HEK293 (cell line): ENCODE results near the gene PCDHB8.
"Not testable (repeated sequence)": the region's sequence is repeated elsewhere in the genome, so short reads cannot be mapped to it uniquely, and the experiment has no call there.

Experiments used
- CTCF ChIA-PET: fragments of 350-600 bp; formaldehyde crosslinking; extraction: SDS; loops from one replicate; lab custom pipeline; 2021; ENCODE audit warnings: antibody characterized with exemption; lab: Yijun Ruan, JAX
- POLR2A ChIA-PET: fragments of 300-600 bp; formaldehyde crosslinking; extraction: SDS; loops from one replicate; lab custom pipeline; 2020; ENCODE audit warnings: antibody characterized with exemption, inconsistent platforms; lab: Yijun Ruan, JAX
- H3K27ac ChIP-seq: fragments of 200-500 bp; sonication (Bioruptor generic); 2 replicates; pipeline ENCODE4 v1.5.1; 2014; ENCODE audit warnings: low read depth, low read length, control low read depth, inconsistent platforms; ENCODE audit errors: extremely low read depth
- H3K36me3 ChIP-seq, 2 experiments: fragments of 200-500 bp in 1 of 2; sonication (Bioruptor generic) in 1 of 2; 1 replicate in 1 of 2; 2 replicates in 1 of 2; pipeline ENCODE4 v1.5.1; 2014 to 2017; ENCODE audit warnings: inconsistent platforms in 2 of 2, low read length in 2 of 2; ENCODE audit not compliant: control insufficient read depth in 2 of 2, insufficient read depth in 1 of 2
- H3K4me1 ChIP-seq: fragments of 200-500 bp; sonication (Bioruptor generic); 2 replicates; pipeline ENCODE4 v1.5.1; 2014; ENCODE audit warnings: mild to moderate bottlenecking, low read length, inconsistent platforms; ENCODE audit not compliant: control insufficient read depth, insufficient read depth
- H3K4me3 ChIP-seq: 2 replicates; pipeline ENCODE4 v1.5.1; 2011; ENCODE audit warnings: low read depth, mild to moderate bottlenecking, control low read depth, low read length, moderate library complexity
- H3K9me3 ChIP-seq: fragments of 200-500 bp; sonication (Bioruptor generic); 2 replicates; pipeline ENCODE4 v1.5.1; 2014; ENCODE audit warnings: low read depth, low read length, inconsistent platforms; ENCODE audit not compliant: control insufficient read depth, insufficient read depth
- GLI2 ChIP-seq: fragments of 450-650 bp; formaldehyde crosslinking; IDR thresholded peaks from 2 replicates; pipeline ENCODE4; 2017; ENCODE audit warnings: missing biosample characterization, missing genetic modification characterization, low read depth, borderline replicate concordance
- HOXA7 ChIP-seq: sonication (generic); formaldehyde crosslinking; IDR thresholded peaks from 2 replicates; pipeline ENCODE4 v1.8.1; 2022; ENCODE audit warnings: missing genetic modification reagents, borderline replicate concordance
- KLF1 ChIP-seq: fragments of 450-650 bp; formaldehyde crosslinking; IDR thresholded peaks from 2 replicates; pipeline ENCODE4 v1.5.1; 2016; ENCODE audit warnings: missing biosample characterization, missing genetic modification characterization
- KLF17 ChIP-seq: fragments of 450-650 bp; formaldehyde crosslinking; IDR thresholded peaks from 2 replicates; pipeline ENCODE4 v1.5.1; 2016; ENCODE audit warnings: missing biosample characterization, missing genetic modification characterization
- KLF7 ChIP-seq: fragments of 450-650 bp; formaldehyde crosslinking; IDR thresholded peaks from 2 replicates; pipeline ENCODE4 v1.5.1; 2016; ENCODE audit warnings: missing biosample characterization, missing genetic modification characterization, borderline replicate concordance
- MYNN ChIP-seq: fragments of 450-650 bp; formaldehyde crosslinking; IDR thresholded peaks from 2 replicates; pipeline ENCODE4 v1.5.1; 2016; ENCODE audit warnings: missing biosample characterization, missing genetic modification characterization, borderline replicate concordance
- SP3 ChIP-seq: fragments of 450-650 bp; formaldehyde crosslinking; IDR thresholded peaks from 2 replicates; pipeline ENCODE4 v1.5.1; 2016; ENCODE audit warnings: missing biosample characterization, missing genetic modification characterization
- YY1 ChIP-seq: fragments of 450-650 bp; formaldehyde crosslinking; IDR thresholded peaks from 2 replicates; pipeline ENCODE4 v1.5.1; 2018; ENCODE audit warnings: missing biosample characterization, missing genetic modification characterization
- ZBTB21 ChIP-seq: fragments of 450-650 bp; formaldehyde crosslinking; IDR thresholded peaks from 2 replicates; pipeline ENCODE4 v1.5.1; 2017; ENCODE audit warnings: missing biosample characterization, missing genetic modification characterization
- ZEB2 ChIP-seq: fragments of 450-650 bp; formaldehyde crosslinking; IDR thresholded peaks from 2 replicates; pipeline ENCODE4 v1.5.1; 2016; ENCODE audit warnings: missing biosample characterization, missing genetic modification characterization
- ZNF121 ChIP-seq: fragments of 450-650 bp; formaldehyde crosslinking; IDR thresholded peaks from 2 replicates; pipeline ENCODE4 v1.5.1; 2016; ENCODE audit warnings: missing biosample characterization, missing genetic modification characterization
- ZNF133 ChIP-seq: fragments of 450-650 bp; formaldehyde crosslinking; IDR thresholded peaks from 2 replicates; pipeline ENCODE4 v1.5.1; 2016; ENCODE audit warnings: missing biosample characterization, missing genetic modification characterization
- ZNF140 ChIP-seq: fragments of 450-650 bp; formaldehyde crosslinking; IDR thresholded peaks from 2 replicates; pipeline ENCODE4 v1.5.1; 2016; ENCODE audit warnings: missing biosample characterization, missing genetic modification characterization
- ZNF155 ChIP-seq: fragments of 450-650 bp; formaldehyde crosslinking; IDR thresholded peaks from 2 replicates; pipeline ENCODE4 v1.5.1; 2016; ENCODE audit warnings: missing biosample characterization, missing genetic modification characterization
- ZNF157 ChIP-seq: fragments of 450-650 bp; formaldehyde crosslinking; IDR thresholded peaks from 2 replicates; pipeline ENCODE4 v1.5.1; 2016; ENCODE audit warnings: missing biosample characterization, missing genetic modification characterization
- ZNF18 ChIP-seq: fragments of 450-650 bp; formaldehyde crosslinking; IDR thresholded peaks from 2 replicates; pipeline ENCODE4 v1.5.1; 2016; ENCODE audit warnings: missing biosample characterization, missing genetic modification characterization
- ZNF2 ChIP-seq: fragments of 450-650 bp; formaldehyde crosslinking; IDR thresholded peaks from 2 replicates; pipeline ENCODE4 v1.5.1; 2016; ENCODE audit warnings: missing biosample characterization, missing genetic modification characterization
- ZNF214 ChIP-seq: fragments of 450-650 bp; formaldehyde crosslinking; IDR thresholded peaks from 2 replicates; pipeline ENCODE4 v1.5.1; 2017; ENCODE audit warnings: missing biosample characterization, mild to moderate bottlenecking, missing genetic modification characterization, borderline replicate concordance
- ZNF433 ChIP-seq: fragments of 450-650 bp; formaldehyde crosslinking; IDR thresholded peaks from 2 replicates; pipeline ENCODE4 v1.5.1; 2016; ENCODE audit warnings: missing biosample characterization, missing genetic modification characterization, low read depth
- ZNF544 ChIP-seq: fragments of 450-650 bp; formaldehyde crosslinking; IDR thresholded peaks from 2 replicates; pipeline ENCODE4 v1.5.0; 2017; ENCODE audit warnings: missing biosample characterization, missing genetic modification characterization
- ZNF600 ChIP-seq: fragments of 450-650 bp; formaldehyde crosslinking; IDR thresholded peaks from 2 replicates; pipeline ENCODE4 v1.5.1; 2016; ENCODE audit warnings: missing biosample characterization, missing genetic modification characterization
- ZNF645 ChIP-seq: fragments of 450-650 bp; formaldehyde crosslinking; IDR thresholded peaks from 2 replicates; pipeline ENCODE4; 2016; ENCODE audit warnings: missing biosample characterization, missing genetic modification characterization
- ZNF701 ChIP-seq: fragments of 450-650 bp; formaldehyde crosslinking; IDR thresholded peaks from 2 replicates; pipeline ENCODE4 v1.5.1; 2016; ENCODE audit warnings: missing biosample characterization, missing genetic modification characterization
- ZNF707 ChIP-seq: fragments of 450-650 bp; formaldehyde crosslinking; IDR thresholded peaks from 2 replicates; pipeline ENCODE4 v1.5.1; 2016; ENCODE audit warnings: missing biosample characterization, missing genetic modification characterization
- ZNF776 ChIP-seq: fragments of 450-650 bp; formaldehyde crosslinking; IDR thresholded peaks from 2 replicates; pipeline ENCODE4 v1.5.0; 2017; ENCODE audit warnings: missing biosample characterization, missing genetic modification characterization, borderline replicate concordance
- ZNF837 ChIP-seq: fragments of 450-650 bp; formaldehyde crosslinking; IDR thresholded peaks from 2 replicates; pipeline ENCODE4 v1.5.1; 2016; ENCODE audit warnings: missing biosample characterization, missing genetic modification characterization
- ZXDB ChIP-seq: fragments of 450-650 bp; formaldehyde crosslinking; IDR thresholded peaks from 2 replicates; pipeline ENCODE4 v1.5.1; 2016; ENCODE audit warnings: missing biosample characterization, missing genetic modification characterization

The PCDHB8 gene

GRCh38 chr5:141150993-141151325 is 26.6 kb upstream of the PCDHB8 start:
- H3K36me3 ChIP-seq: no peaks in the 10 kb centered on the region
- POLR2A ChIA-PET: no interaction called here
- no peak overlapping the region for H3K27ac ChIP-seq
- CTCF ChIA-PET: interaction anchor here (1.4 to 1.6 kb wide), 2 partner anchors 21 to 57 kb away, joined by 5 to 8 read pairs; partner anchors contain the start of genes PCDHB2 and PCDHB7
- no peaks in the 10 kb centered on the region for H3K4me1 ChIP-seq
- no peaks in the 10 kb centered on the region for H3K9me3 ChIP-seq
- TF ChIP-seq ZNF600 (tag by site-specific recombination) (no peak), ZNF18 (tag by site-specific recombination) (no peak), ZNF707 (tag by site-specific recombination) (no peak), ZNF157 (tag by site-specific recombination) (no peak), HOXA7 (no peak), MYNN (tag by site-specific recombination) (no peak), ZBTB21 (tag by site-specific recombination) (no peak), KLF17 (no peak), ZNF133 (tag by site-specific recombination) (no peak), ZNF155 (tag by site-specific recombination) (no peak)
- no peak overlapping the region for H3K4me3 ChIP-seq

GRCh38 chr5:141151632-141152031 is 26.0 kb upstream of the PCDHB8 start:
- H3K36me3 ChIP-seq, POLR2A ChIA-PET, H3K27ac ChIP-seq, H3K9me3 ChIP-seq, CTCF ChIA-PET, H3K4me1 ChIP-seq, H3K4me3 ChIP-seq: not testable (repeated sequence)

GRCh38 chr5:141152096-141152495 is 25.5 kb upstream of the PCDHB8 start:
- CTCF ChIA-PET: not testable (repeated sequence)

GRCh38 chr5:141155540-141156374 is 21.8 kb upstream of the PCDHB8 start:
- no peaks in the 10 kb centered on the region for H3K4me1 ChIP-seq
- H3K4me3 ChIP-seq: no peak overlapping the region
- CTCF ChIA-PET: interaction anchor here (0.6 to 1.5 kb wide), 8 partner anchors 13 to 1336 kb away, joined by 3 to 7 read pairs (median 3); partner anchors contain the start of genes PCDHB11, PCDHB16, PCDHB5 and PCDHGA2
- no peaks in the 10 kb centered on the region for H3K36me3 ChIP-seq
- H3K27ac ChIP-seq: no peak overlapping the region
- POLR2A ChIA-PET: interaction anchor here (0.6 kb wide), 1 partner anchor 463 kb away, joined by 3 read pairs; no protein-coding TSS in a partner anchor
- H3K9me3 ChIP-seq: no peaks in the 10 kb centered on the region
- TF ChIP-seq ZNF214 (tag by site-specific recombination) (no peak), ZNF776 (tag by site-specific recombination) (no peak), SP3 (tag by site-specific recombination) (no peak), ZNF2 (no peak), KLF1 (tag by site-specific recombination) (no peak), YY1 (tag by site-specific recombination) (no peak), ZNF701 (tag by site-specific recombination) (no peak), ZXDB (tag by site-specific recombination) (no peak), ZNF121 (tag by site-specific recombination) (no peak), ZEB2 (no peak), GLI2 (no peak), ZNF544 (tag by site-specific recombination) (no peak), ZNF433 (tag by site-specific recombination) (no peak), KLF7 (no peak), ZNF837 (no peak), ZNF140 (tag by site-specific recombination) (no peak), ZNF645 (tag by site-specific recombination) (no peak)

More at GRCh38 chr5:141152096-141152495, 25.5 kb upstream of the PCDHB8 start:
- H3K4me3 ChIP-seq, H3K36me3 ChIP-seq, POLR2A ChIA-PET, H3K27ac ChIP-seq, H3K4me1 ChIP-seq, H3K9me3 ChIP-seq: not testable (repeated sequence)
